Prostate gland (tissue), 2 donors: Measurements from ENCODE around the gene C8A.

Source experiments
- CTCF ChIP-seq, 4 experiments: fragments of 200-600 bp in 2 of 4; fragments of 450-650 bp in 2 of 4; sonication (generic) in 2 of 4; IDR thresholded peaks; 1 replicate in 3 of 4; 2 replicates in 1 of 4; pipeline ENCODE4 v1.5.1; 2016 to 2019; ENCODE audit warnings: antibody characterized with exemption in 4 of 4, mild to moderate bottlenecking in 2 of 4, moderate library complexity in 2 of 4
- POLR2A ChIP-seq: fragments of 450-650 bp; IDR thresholded peaks from one replicate; pipeline ENCODE4 v1.6.1; 2016; ENCODE audit warnings: antibody characterized with exemption, mild to moderate bottlenecking

- TF ChIP-seq CTCF (IDR thresholded peaks at IDR 0.05), result no peak
- no peak for TF ChIP-seq POLR2A
Observed at GRCh38 chr1:56966698-56966999, 112.1 kb downstream of the C8A start.
